Vagina (tissue), 2 donors: Measurements from ENCODE around the gene COA1.

ENCODE experiments used
- POLR2A ChIP-seq, 2 donors: fragments of 450-650 bp; IDR thresholded peaks; one replicate each; pipeline ENCODE4 v1.6.1; 2017; ENCODE audit warnings: antibody characterized with exemption in 2 of 2, mild to moderate bottlenecking in 2 of 2, moderate library complexity in 2 of 2
- POLR2AphosphoS5 ChIP-seq, 2 donors: sonication (generic); formaldehyde crosslinking; IDR thresholded peaks; one replicate each; pipeline ENCODE4 v1.9.0; 2017; ENCODE audit warnings: antibody characterized with exemption in 2 of 2, mild to moderate bottlenecking in 2 of 2, low read depth in 1 of 2; ENCODE audit not compliant: insufficient read depth in 1 of 2
- TF ChIP-seq, protein P1 (sequence below), 3 experiments: fragments of 450-650 bp in 2 of 3; fragments of 200-600 bp in 1 of 3; sonication (generic) in 1 of 3; IDR thresholded peaks; one replicate each; pipeline ENCODE4 v1.5.1; 2017 to 2019; ENCODE audit warnings: antibody characterized with exemption in 3 of 3, mild to moderate bottlenecking in 2 of 3, moderate library complexity in 2 of 3

DNA sequence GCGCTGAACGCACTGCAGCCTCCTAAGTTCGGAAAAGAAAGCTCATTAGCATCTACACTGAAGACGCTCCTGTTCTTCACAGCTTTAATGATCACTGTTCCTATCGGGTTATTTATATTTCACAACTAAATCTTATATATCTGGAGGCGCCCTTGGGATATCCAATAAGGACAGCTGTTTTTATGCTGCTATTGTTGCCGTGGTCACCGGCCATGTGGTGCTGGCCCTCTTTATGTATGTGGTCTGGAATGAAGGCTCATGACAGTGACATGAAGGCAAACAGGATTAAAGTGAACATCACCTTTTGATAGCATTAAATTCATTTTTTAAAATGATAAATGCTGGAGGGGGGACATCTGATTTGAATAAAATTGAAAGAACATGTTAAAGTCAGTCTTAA lies 38.0 kb upstream of the COA1 start:
- TF ChIP-seq POLR2A (IDR thresholded peaks at IDR 0.05) (no peak), POLR2AphosphoS5 (IDR thresholded peaks at IDR 0.05; ENCODE audit: insufficient read depth in 1 of 2, low read depth in 1 of 2) (no peak)
- TF ChIP-seq, protein P1, sequence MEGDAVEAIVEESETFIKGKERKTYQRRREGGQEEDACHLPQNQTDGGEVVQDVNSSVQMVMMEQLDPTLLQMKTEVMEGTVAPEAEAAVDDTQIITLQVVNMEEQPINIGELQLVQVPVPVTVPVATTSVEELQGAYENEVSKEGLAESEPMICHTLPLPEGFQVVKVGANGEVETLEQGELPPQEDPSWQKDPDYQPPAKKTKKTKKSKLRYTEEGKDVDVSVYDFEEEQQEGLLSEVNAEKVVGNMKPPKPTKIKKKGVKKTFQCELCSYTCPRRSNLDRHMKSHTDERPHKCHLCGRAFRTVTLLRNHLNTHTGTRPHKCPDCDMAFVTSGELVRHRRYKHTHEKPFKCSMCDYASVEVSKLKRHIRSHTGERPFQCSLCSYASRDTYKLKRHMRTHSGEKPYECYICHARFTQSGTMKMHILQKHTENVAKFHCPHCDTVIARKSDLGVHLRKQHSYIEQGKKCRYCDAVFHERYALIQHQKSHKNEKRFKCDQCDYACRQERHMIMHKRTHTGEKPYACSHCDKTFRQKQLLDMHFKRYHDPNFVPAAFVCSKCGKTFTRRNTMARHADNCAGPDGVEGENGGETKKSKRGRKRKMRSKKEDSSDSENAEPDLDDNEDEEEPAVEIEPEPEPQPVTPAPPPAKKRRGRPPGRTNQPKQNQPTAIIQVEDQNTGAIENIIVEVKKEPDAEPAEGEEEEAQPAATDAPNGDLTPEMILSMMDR (IDR thresholded peaks at IDR 0.05), result no peak
